ENCODE data around the gene SNRPB.

DNA sequence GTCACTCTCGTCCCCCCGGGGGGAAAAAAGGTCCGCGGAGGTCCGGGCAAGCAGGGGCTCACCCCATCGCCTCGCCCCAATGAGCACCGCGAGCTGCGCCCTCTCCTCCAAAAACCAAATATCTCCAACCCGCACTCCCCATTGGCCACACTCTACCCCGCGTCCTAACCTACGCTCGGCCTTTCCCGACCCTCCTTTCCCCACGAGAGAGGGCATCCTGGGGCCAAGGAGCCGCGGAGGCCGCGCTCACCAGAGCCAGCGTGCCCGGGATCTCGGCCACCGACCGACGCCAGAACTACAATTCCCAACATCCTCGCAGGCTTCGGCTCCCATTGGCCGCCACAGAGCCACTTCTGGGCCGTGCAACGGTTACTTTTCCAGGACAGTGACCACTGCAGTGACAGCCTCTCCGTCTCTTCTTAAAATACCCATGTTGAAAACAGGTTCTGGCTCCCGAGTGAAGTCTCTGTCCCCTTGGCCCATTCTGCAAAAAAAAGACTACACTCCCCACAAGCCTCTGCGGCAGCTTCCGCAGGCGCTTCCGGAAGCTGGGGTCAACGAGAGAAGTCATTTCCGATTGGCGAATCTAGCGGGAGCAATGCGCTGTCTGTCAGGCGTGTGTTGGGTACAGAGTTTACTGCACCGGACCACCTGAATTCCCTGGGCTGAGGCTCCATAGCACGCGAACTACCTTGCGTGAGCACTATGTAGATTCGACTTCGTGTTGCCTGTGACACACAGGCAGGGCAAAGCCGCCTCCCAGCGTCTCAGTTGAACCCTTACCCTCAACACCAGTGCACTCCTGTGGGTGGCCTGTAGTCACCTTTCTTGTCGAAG, 38.3 kb upstream of the SNRPB start, which contains the start of gene ZNF343:
- TF ChIP-seq CTCF (IDR thresholded peaks at IDR 0.05) (no peak), POLR2A (IDR thresholded peaks at IDR 0.05) (no peak)
